H9 (cell line): Measurements from ENCODE around the gene EHD1. TPM values are rescaled to one million over a fixed set of nuclear protein-coding genes. Genes with fewer than 3 reads are reported as not detected.

Experiments used
- DNase-seq: peaks from one replicate; pipeline ENCODE4 v3.0.0-alpha.2; 2017
- H2AFZ ChIP-seq: one replicate; pipeline ENCODE4 v1.6.1; 2013; ENCODE audit warnings: mild to moderate bottlenecking, low read length, control low read depth, moderate library complexity
- H2AK5ac ChIP-seq: 2 replicates; pipeline ENCODE4 v1.6.1; 2013; ENCODE audit warnings: low read length, control low read depth, mixed read lengths; ENCODE audit not compliant: insufficient read length
- H2BK120ac ChIP-seq: one replicate; pipeline ENCODE4 v1.6.1; 2013; ENCODE audit warnings: low read depth, mild to moderate bottlenecking, low read length, control low read depth, inconsistent platforms; ENCODE audit not compliant: poor library complexity, severe bottlenecking
- H2BK12ac ChIP-seq: 2 replicates; pipeline ENCODE4 v1.6.1; 2013; ENCODE audit warnings: low read length, control low read depth, mixed read lengths, low read depth; ENCODE audit not compliant: insufficient read length
- H2BK15ac ChIP-seq: 2 replicates; pipeline ENCODE4 v1.6.1; 2013; ENCODE audit warnings: low read depth, low read length, control low read depth
- H2BK20ac ChIP-seq: one replicate; pipeline ENCODE4 v1.6.1; 2013; ENCODE audit warnings: low read depth, mild to moderate bottlenecking, low read length, control low read depth, inconsistent platforms; ENCODE audit not compliant: poor library complexity, severe bottlenecking
- H2BK5ac ChIP-seq: 2 replicates; pipeline ENCODE4 v1.6.1; 2013; ENCODE audit warnings: low read length, control low read depth, mixed read lengths; ENCODE audit not compliant: insufficient read length
- H3K14ac ChIP-seq: 2 replicates; pipeline ENCODE4 v1.6.1; 2013; ENCODE audit warnings: low read length, control low read depth; ENCODE audit not compliant: insufficient read depth
- H3K18ac ChIP-seq: 2 replicates; pipeline ENCODE4 v1.6.1; 2013; ENCODE audit warnings: low read depth, mild to moderate bottlenecking, mixed read lengths, low read length, control low read depth; ENCODE audit not compliant: insufficient read length
- H3K23ac ChIP-seq: 2 replicates; pipeline ENCODE4 v1.6.1; 2013; ENCODE audit warnings: low read length, control low read depth, mixed read lengths, low read depth; ENCODE audit not compliant: insufficient read length
- H3K23me2 ChIP-seq: 2 replicates; pipeline ENCODE4 v1.6.1; 2013; ENCODE audit warnings: low read depth, mild to moderate bottlenecking, mixed read lengths, low read length, control low read depth; ENCODE audit not compliant: insufficient read length, poor library complexity, severe bottlenecking
- H3K27ac ChIP-seq: 2 replicates; pipeline ENCODE4 v1.5.1; 2013; ENCODE audit warnings: low read length, control low read depth, mixed read lengths, low read depth; ENCODE audit not compliant: insufficient read length
- H3K27me3 ChIP-seq: 2 replicates; pipeline ENCODE4 v1.6.1; 2013; ENCODE audit warnings: low read length, control low read depth, inconsistent platforms; ENCODE audit not compliant: insufficient read depth
- H3K4ac ChIP-seq: 2 replicates; pipeline ENCODE4 v1.6.1; 2013; ENCODE audit warnings: low read depth, mild to moderate bottlenecking, control low read depth, inconsistent platforms, low read length, moderate library complexity
- H3K4me1 ChIP-seq: 2 replicates; pipeline ENCODE4 v1.6.1; 2013; ENCODE audit warnings: low read length, control low read depth, inconsistent platforms; ENCODE audit not compliant: insufficient read depth
- H3K4me2 ChIP-seq: 2 replicates; pipeline ENCODE4 v1.6.1; 2013; ENCODE audit warnings: low read length, control low read depth, mixed read lengths; ENCODE audit not compliant: insufficient read length, insufficient read depth
- H3K56ac ChIP-seq: 2 replicates; pipeline ENCODE4 v1.6.1; 2013; ENCODE audit warnings: low read depth, mild to moderate bottlenecking, mixed read lengths, low read length, control low read depth; ENCODE audit not compliant: insufficient read length
- H3K79me1 ChIP-seq: 2 replicates; pipeline ENCODE4 v1.6.1; 2013; ENCODE audit warnings: low read depth, mild to moderate bottlenecking, moderate library complexity, low read length, control low read depth, inconsistent platforms; ENCODE audit not compliant: insufficient read depth, poor library complexity, severe bottlenecking
- H3K79me2 ChIP-seq: 2 replicates; pipeline ENCODE4 v1.6.1; 2013; ENCODE audit warnings: low read length, control low read depth, inconsistent platforms; ENCODE audit not compliant: insufficient read depth
- H3K9ac ChIP-seq: 2 replicates; pipeline ENCODE4 v1.6.1; 2013; ENCODE audit warnings: low read length, control low read depth, mixed read lengths; ENCODE audit not compliant: insufficient read length; ENCODE audit errors: extremely low read depth
- H3K9me3 ChIP-seq: one replicate; pipeline ENCODE4 v1.6.1; 2013; ENCODE audit warnings: low read depth, low read length, inconsistent platforms; ENCODE audit not compliant: control insufficient read depth
- H3T11ph ChIP-seq: one replicate; pipeline ENCODE4 v1.6.1; 2013; ENCODE audit warnings: mild to moderate bottlenecking, low read length, control low read depth, inconsistent platforms
- H4K20me1 ChIP-seq: one replicate; pipeline ENCODE4 v1.6.1; 2013; ENCODE audit not compliant: control insufficient read depth, insufficient read length, insufficient read depth
- H4K5ac ChIP-seq: 2 replicates; pipeline ENCODE4 v1.6.1; 2013; ENCODE audit warnings: low read depth, mild to moderate bottlenecking, mixed read lengths, low read length, control low read depth; ENCODE audit not compliant: insufficient read length
- H4K8ac ChIP-seq: replicated peaks from 2 replicates; pipeline ENCODE4 v1.6.1; 2013; ENCODE audit warnings: low read length, control low read depth, mixed read lengths, low read depth; ENCODE audit not compliant: insufficient read length
- H4K91ac ChIP-seq: 2 replicates; pipeline ENCODE4 v1.6.1; 2013; ENCODE audit warnings: low read depth, mild to moderate bottlenecking, moderate library complexity, mixed read lengths, low read length, control low read depth; ENCODE audit not compliant: insufficient read length
- H3K27ac Mint-ChIP-seq, 3 experiments: 2 replicates in 2 of 3; 3 replicates in 1 of 3; pipeline ENCODE4 v1.8.0; 2020 to 2021; ENCODE audit warnings: mixed read lengths in 3 of 3, mild to moderate bottlenecking in 1 of 3, moderate library complexity in 1 of 3
- H3K27me3 Mint-ChIP-seq: 2 replicates; pipeline ENCODE4 v1.8.0; 2021; ENCODE audit warnings: low read depth, mild to moderate bottlenecking, moderate library complexity, mixed read lengths
- H3K36me3 Mint-ChIP-seq, 3 experiments: 2 replicates in 2 of 3; 3 replicates in 1 of 3; pipeline ENCODE4 v1.8.0; 2020 to 2021; ENCODE audit warnings: low read depth in 3 of 3, mixed read lengths in 3 of 3; ENCODE audit not compliant: insufficient read depth in 1 of 3
- H3K4me1 Mint-ChIP-seq, 2 experiments: 2 replicates each; pipeline ENCODE4 v1.8.0; 2020; ENCODE audit warnings: mixed read lengths in 2 of 2
- H3K4me3 Mint-ChIP-seq, 2 experiments: 2 replicates in 1 of 2; 3 replicates in 1 of 2; pipeline ENCODE4 v1.8.0; 2020 to 2021; ENCODE audit warnings: mild to moderate bottlenecking in 2 of 2, mixed read lengths in 2 of 2, moderate library complexity in 1 of 2
- H3K9me3 Mint-ChIP-seq, 2 experiments: 2 replicates in 1 of 2; 3 replicates in 1 of 2; pipeline ENCODE4 v1.8.0; 2020; ENCODE audit warnings: mild to moderate bottlenecking in 2 of 2, mixed read lengths in 2 of 2, moderate library complexity in 1 of 2
- CTCF ChIP-seq: fragments of 200-600 bp; sonication (generic); conservative IDR thresholded peaks from 3 replicates; pipeline ENCODE4 v1.8.0; 2021; ENCODE audit warnings: antibody characterized with exemption, mild to moderate bottlenecking
- WGBS: extraction: QIAGEN DNeasy Blood & Tissue Kit; methylation state at CpG from one replicate; pipeline ENCODE4 v1.1.7; 2013; ENCODE audit warnings: missing lambda C conversion rate, low lambda C conversion rate, mixed read lengths; ENCODE audit not compliant: insufficient read length; ENCODE audit errors: extremely low coverage; 5-methylcytosine and 5-hydroxymethylcytosine counted together
- total RNA-seq: library from RNA; stranded (reverse); gene quantifications from 2 replicates; pipeline ENCODE4 v1.2.1, GENCODE V29; 2021

The EHD1 gene
- total RNA-seq, 1 experiment from 2014 or later: 31.0 TPM

- TF ChIP-seq CTCF: no peak
- Mint-ChIP-seq H3K27ac (0 out of 7 replicates have a peak overlapping the region, but pooled peaks of 1 of the 3 experiments have one; percentile 44), H3K4me1 (peaks cover 0 to under 1% of the 10 kb centered on the region in 2 experiments; a peak in 1 of 4 replicates), H3K27me3 (no peaks in the 10 kb centered on the region; the same call in 1 of the 2 replicates), H3K9me3 (no peaks in the 10 kb centered on the region; a peak in 1 of 5 replicates), H3K36me3 (no peaks in the 10 kb centered on the region), H3K4me3 (no peak overlapping the region)
- Histone ChIP-seq H4K20me1 (no peaks in the 10 kb centered on the region), H3K4me2 (no peak overlapping the region), H3K4ac (no peak overlapping the region), H3K9ac (no peak overlapping the region), H4K5ac (no peak overlapping the region), H2BK120ac (no peak overlapping the region), H2AFZ (no peak overlapping the region), H2AK5ac (no peak overlapping the region), H3K23me2 (peaks cover 11% of the 10 kb centered on the region), H3K79me1 (no peaks in the 10 kb centered on the region), H3K4me1 (no peaks in the 10 kb centered on the region), H2BK12ac (no peak overlapping the region), H3K14ac (no peak overlapping the region), H4K8ac (no peak overlapping the region), H3K23ac (no peak overlapping the region), H3T11ph (no peak overlapping the region), H3K56ac (no peak overlapping the region), H3K27me3 (no peaks in the 10 kb centered on the region), H2BK5ac (no peak overlapping the region), H3K9me3 (no peaks in the 10 kb centered on the region), H3K27ac (no peak overlapping the region), H4K91ac (no peak overlapping the region), H2BK20ac (no peak overlapping the region), H3K79me2 (no peaks in the 10 kb centered on the region), H3K18ac (no peak overlapping the region), H2BK15ac (no peak overlapping the region)
- no CpG with 5 or more reads among the region's 7 CpGs for WGBS
- DNase-seq: no peak
Measured at GRCh38 chr11:64814712-64815187, 63.7 kb downstream of the EHD1 start.
